HG03103 (cell line): ENCODE data around the gene NFIX.

ENCODE experiments used
- ATAC-seq: cut with Tn5 transposase; IDR thresholded peaks from one replicate; pipeline ENCODE4 v1.9.1; 2021; ENCODE audit warnings: low read depth; ENCODE audit not compliant: unreplicated experiment

Gene NFIX

GRCh38 chr19:13018035-13018914, 23.0 kb downstream of the NFIX start:
- no peak for ATAC-seq

- ATAC-seq, result no peak
These were observed 24.1 kb downstream of the NFIX start for GRCh38 chr19:13019332-13019731.

- ATAC-seq, result no peak
These were observed 24.7 kb downstream of the NFIX start for GRCh38 chr19:13020002-13020414.

GRCh38 chr19:13022111-13022858, 27.0 kb downstream of the NFIX start:
- ATAC-seq, result no peak

GRCh38 chr19:13022859-13023636, 27.8 kb downstream of the NFIX start:
- no peak for ATAC-seq

- ATAC-seq, result no peak
These were observed 28.4 kb downstream of the NFIX start for GRCh38 chr19:13023656-13024055.

GRCh38 chr19:13024126-13024950, 29.1 kb downstream of the NFIX start:
- no peak for ATAC-seq

GRCh38 chr19:13024951-13025697, 29.8 kb downstream of the NFIX start:
- no peak for ATAC-seq

- ATAC-seq, result no peak
These were observed 30.7 kb downstream of the NFIX start for GRCh38 chr19:13025819-13026456.

GRCh38 chr19:13026462-13027370, 31.4 kb downstream of the NFIX start:
- ATAC-seq, result no peak

GRCh38 chr19:13027557-13027956, 32.3 kb downstream of the NFIX start:
- no peak for ATAC-seq

GRCh38 chr19:13028027-13028426, 32.8 kb downstream of the NFIX start:
- ATAC-seq, result no peak

GRCh38 chr19:13029301-13029880, 34.1 kb downstream of the NFIX start:
- ATAC-seq, result no peak

GRCh38 chr19:13029893-13030292, 34.6 kb downstream of the NFIX start:
- no peak for ATAC-seq

- no peak for ATAC-seq
These were observed 36.8 kb downstream of the NFIX start for GRCh38 chr19:13031917-13032623.

- no peak for ATAC-seq
These were observed 37.6 kb downstream of the NFIX start for GRCh38 chr19:13032837-13033236.

GRCh38 chr19:13033244-13033643, 38.0 kb downstream of the NFIX start:
- no peak for ATAC-seq
